Measurements from ENCODE around the gene FIGNL1. TPM values are rescaled to one million over a fixed set of nuclear protein-coding genes. Genes with fewer than 3 reads are reported as not detected.

The FIGNL1 gene
- total RNA-seq, 1 experiment from 2014 or later, result 13.8 TPM

GRCh38 chr7:50423860-50424259 lies 26.3 kb downstream of the FIGNL1 start:
- Histone ChIP-seq H3K23me2 (ENCODE audit: insufficient read length, low read depth, low read length, poor library complexity, severe bottlenecking) (no peaks in the 10 kb centered on the region), H3K27me3 (ENCODE audit: insufficient read depth, low read length) (no peaks in the 10 kb centered on the region), H2BK120ac (ENCODE audit: low read depth, low read length, poor library complexity, severe bottlenecking) (no peak overlapping the region), H3K9ac (ENCODE audit: extremely low read depth, insufficient read length, low read length) (no peak overlapping the region), H4K91ac (ENCODE audit: insufficient read length, low read depth, low read length) (no peak overlapping the region), H3K23ac (ENCODE audit: insufficient read length, low read depth, low read length) (no peak overlapping the region), H3K79me2 (ENCODE audit: insufficient read depth, low read length) (no peaks in the 10 kb centered on the region), H3K4me1 (ENCODE audit: insufficient read depth, low read length) (peaks cover 2% of the 10 kb centered on the region; the same call in 1 of the 2 replicates), H4K8ac (replicated peaks; ENCODE audit: insufficient read length, low read depth, low read length) (no peak overlapping the region), H3K4me2 (ENCODE audit: insufficient read depth, insufficient read length, low read length) (no peak overlapping the region), H4K20me1 (ENCODE audit: control insufficient read depth, insufficient read depth, insufficient read length) (no peaks in the 10 kb centered on the region), H2BK20ac (ENCODE audit: low read depth, low read length, poor library complexity, severe bottlenecking) (no peak overlapping the region), H2BK5ac (ENCODE audit: insufficient read length, low read length) (no peak overlapping the region), H2AFZ (ENCODE audit: low read length) (no peak overlapping the region), H2AK5ac (ENCODE audit: insufficient read length, low read length) (no peak overlapping the region), H3K27ac (ENCODE audit: insufficient read length, low read depth, low read length) (no peak overlapping the region), H4K5ac (ENCODE audit: insufficient read length, low read depth, low read length) (no peak overlapping the region), H3K79me1 (ENCODE audit: insufficient read depth, low read depth, low read length, poor library complexity, severe bottlenecking) (no peaks in the 10 kb centered on the region), H2BK15ac (ENCODE audit: low read depth, low read length) (no peak overlapping the region), H3T11ph (ENCODE audit: low read length) (no peak overlapping the region), H3K4ac (ENCODE audit: low read depth, low read length) (no peak overlapping the region), H2BK12ac (ENCODE audit: insufficient read length, low read depth, low read length) (no peak overlapping the region), H3K18ac (ENCODE audit: insufficient read length, low read depth, low read length) (no peak overlapping the region), H3K56ac (ENCODE audit: insufficient read length, low read depth, low read length) (no peak overlapping the region), H3K9me3 (ENCODE audit: control insufficient read depth, low read depth, low read length) (no peaks in the 10 kb centered on the region), H3K14ac (ENCODE audit: insufficient read depth, low read length) (no peak overlapping the region)
- DNase-seq, result no peak
- no peaks in the 10 kb centered on the region for H3K36me3 Mint-ChIP-seq (ENCODE audit: insufficient read depth in 1 of 3, low read depth in 3 of 3)
- peaks cover 25 to 26% of the 10 kb centered on the region in 2 experiments for H3K4me1 Mint-ChIP-seq
- no peaks in the 10 kb centered on the region; the same call in none of the 2 replicates for H3K27me3 Mint-ChIP-seq (ENCODE audit: low read depth)
- H3K27ac Mint-ChIP-seq, result no peak overlapping the region
- no peak for TF ChIP-seq CTCF (conservative IDR thresholded peaks at IDR 0.05)
- WGBS (ENCODE audit: extremely low coverage, insufficient read length, low lambda C conversion rate), result no CpG with 5 or more reads among the region's 4 CpGs
- no peaks in the 10 kb centered on the region for H3K9me3 Mint-ChIP-seq
- no peak overlapping the region for H3K4me3 Mint-ChIP-seq
